H9 (cell line): Measurements from ENCODE around the gene CADPS2. TPM values are rescaled to one million over a fixed set of nuclear protein-coding genes. Genes with fewer than 3 reads are reported as not detected.

ENCODE experiments used
- DNase-seq: peaks from one replicate; pipeline ENCODE4 v3.0.0-alpha.2; 2017
- H2AFZ ChIP-seq: one replicate; pipeline ENCODE4 v1.6.1; 2013; ENCODE audit warnings: mild to moderate bottlenecking, low read length, control low read depth, moderate library complexity
- H2AK5ac ChIP-seq: 2 replicates; pipeline ENCODE4 v1.6.1; 2013; ENCODE audit warnings: low read length, control low read depth, mixed read lengths; ENCODE audit not compliant: insufficient read length
- H2BK120ac ChIP-seq: one replicate; pipeline ENCODE4 v1.6.1; 2013; ENCODE audit warnings: low read depth, mild to moderate bottlenecking, low read length, control low read depth, inconsistent platforms; ENCODE audit not compliant: poor library complexity, severe bottlenecking
- H2BK12ac ChIP-seq: 2 replicates; pipeline ENCODE4 v1.6.1; 2013; ENCODE audit warnings: low read length, control low read depth, mixed read lengths, low read depth; ENCODE audit not compliant: insufficient read length
- H2BK15ac ChIP-seq: 2 replicates; pipeline ENCODE4 v1.6.1; 2013; ENCODE audit warnings: low read depth, low read length, control low read depth
- H2BK20ac ChIP-seq: one replicate; pipeline ENCODE4 v1.6.1; 2013; ENCODE audit warnings: low read depth, mild to moderate bottlenecking, low read length, control low read depth, inconsistent platforms; ENCODE audit not compliant: poor library complexity, severe bottlenecking
- H2BK5ac ChIP-seq: 2 replicates; pipeline ENCODE4 v1.6.1; 2013; ENCODE audit warnings: low read length, control low read depth, mixed read lengths; ENCODE audit not compliant: insufficient read length
- H3K14ac ChIP-seq: 2 replicates; pipeline ENCODE4 v1.6.1; 2013; ENCODE audit warnings: low read length, control low read depth; ENCODE audit not compliant: insufficient read depth
- H3K18ac ChIP-seq: 2 replicates; pipeline ENCODE4 v1.6.1; 2013; ENCODE audit warnings: low read depth, mild to moderate bottlenecking, mixed read lengths, low read length, control low read depth; ENCODE audit not compliant: insufficient read length
- H3K23ac ChIP-seq: 2 replicates; pipeline ENCODE4 v1.6.1; 2013; ENCODE audit warnings: low read length, control low read depth, mixed read lengths, low read depth; ENCODE audit not compliant: insufficient read length
- H3K23me2 ChIP-seq: 2 replicates; pipeline ENCODE4 v1.6.1; 2013; ENCODE audit warnings: low read depth, mild to moderate bottlenecking, mixed read lengths, low read length, control low read depth; ENCODE audit not compliant: insufficient read length, poor library complexity, severe bottlenecking
- H3K27ac ChIP-seq: 2 replicates; pipeline ENCODE4 v1.5.1; 2013; ENCODE audit warnings: low read length, control low read depth, mixed read lengths, low read depth; ENCODE audit not compliant: insufficient read length
- H3K27me3 ChIP-seq: 2 replicates; pipeline ENCODE4 v1.6.1; 2013; ENCODE audit warnings: low read length, control low read depth, inconsistent platforms; ENCODE audit not compliant: insufficient read depth
- H3K4ac ChIP-seq: 2 replicates; pipeline ENCODE4 v1.6.1; 2013; ENCODE audit warnings: low read depth, mild to moderate bottlenecking, control low read depth, inconsistent platforms, low read length, moderate library complexity
- H3K4me1 ChIP-seq: 2 replicates; pipeline ENCODE4 v1.6.1; 2013; ENCODE audit warnings: low read length, control low read depth, inconsistent platforms; ENCODE audit not compliant: insufficient read depth
- H3K4me2 ChIP-seq: 2 replicates; pipeline ENCODE4 v1.6.1; 2013; ENCODE audit warnings: low read length, control low read depth, mixed read lengths; ENCODE audit not compliant: insufficient read length, insufficient read depth
- H3K56ac ChIP-seq: 2 replicates; pipeline ENCODE4 v1.6.1; 2013; ENCODE audit warnings: low read depth, mild to moderate bottlenecking, mixed read lengths, low read length, control low read depth; ENCODE audit not compliant: insufficient read length
- H3K79me1 ChIP-seq: 2 replicates; pipeline ENCODE4 v1.6.1; 2013; ENCODE audit warnings: low read depth, mild to moderate bottlenecking, moderate library complexity, low read length, control low read depth, inconsistent platforms; ENCODE audit not compliant: insufficient read depth, poor library complexity, severe bottlenecking
- H3K79me2 ChIP-seq: 2 replicates; pipeline ENCODE4 v1.6.1; 2013; ENCODE audit warnings: low read length, control low read depth, inconsistent platforms; ENCODE audit not compliant: insufficient read depth
- H3K9ac ChIP-seq: 2 replicates; pipeline ENCODE4 v1.6.1; 2013; ENCODE audit warnings: low read length, control low read depth, mixed read lengths; ENCODE audit not compliant: insufficient read length; ENCODE audit errors: extremely low read depth
- H3K9me3 ChIP-seq: one replicate; pipeline ENCODE4 v1.6.1; 2013; ENCODE audit warnings: low read depth, low read length, inconsistent platforms; ENCODE audit not compliant: control insufficient read depth
- H3T11ph ChIP-seq: one replicate; pipeline ENCODE4 v1.6.1; 2013; ENCODE audit warnings: mild to moderate bottlenecking, low read length, control low read depth, inconsistent platforms
- H4K20me1 ChIP-seq: one replicate; pipeline ENCODE4 v1.6.1; 2013; ENCODE audit not compliant: control insufficient read depth, insufficient read length, insufficient read depth
- H4K5ac ChIP-seq: 2 replicates; pipeline ENCODE4 v1.6.1; 2013; ENCODE audit warnings: low read depth, mild to moderate bottlenecking, mixed read lengths, low read length, control low read depth; ENCODE audit not compliant: insufficient read length
- H4K8ac ChIP-seq: replicated peaks from 2 replicates; pipeline ENCODE4 v1.6.1; 2013; ENCODE audit warnings: low read length, control low read depth, mixed read lengths, low read depth; ENCODE audit not compliant: insufficient read length
- H4K91ac ChIP-seq: 2 replicates; pipeline ENCODE4 v1.6.1; 2013; ENCODE audit warnings: low read depth, mild to moderate bottlenecking, moderate library complexity, mixed read lengths, low read length, control low read depth; ENCODE audit not compliant: insufficient read length
- H3K27ac Mint-ChIP-seq, 3 experiments: 2 replicates in 2 of 3; 3 replicates in 1 of 3; pipeline ENCODE4 v1.8.0; 2020 to 2021; ENCODE audit warnings: mixed read lengths in 3 of 3, mild to moderate bottlenecking in 1 of 3, moderate library complexity in 1 of 3
- H3K27me3 Mint-ChIP-seq: 2 replicates; pipeline ENCODE4 v1.8.0; 2021; ENCODE audit warnings: low read depth, mild to moderate bottlenecking, moderate library complexity, mixed read lengths
- H3K36me3 Mint-ChIP-seq, 3 experiments: 2 replicates in 2 of 3; 3 replicates in 1 of 3; pipeline ENCODE4 v1.8.0; 2020 to 2021; ENCODE audit warnings: low read depth in 3 of 3, mixed read lengths in 3 of 3; ENCODE audit not compliant: insufficient read depth in 1 of 3
- H3K4me1 Mint-ChIP-seq, 2 experiments: 2 replicates each; pipeline ENCODE4 v1.8.0; 2020; ENCODE audit warnings: mixed read lengths in 2 of 2
- H3K4me3 Mint-ChIP-seq, 2 experiments: 2 replicates in 1 of 2; 3 replicates in 1 of 2; pipeline ENCODE4 v1.8.0; 2020 to 2021; ENCODE audit warnings: mild to moderate bottlenecking in 2 of 2, mixed read lengths in 2 of 2, moderate library complexity in 1 of 2
- H3K9me3 Mint-ChIP-seq, 2 experiments: 2 replicates in 1 of 2; 3 replicates in 1 of 2; pipeline ENCODE4 v1.8.0; 2020; ENCODE audit warnings: mild to moderate bottlenecking in 2 of 2, mixed read lengths in 2 of 2, moderate library complexity in 1 of 2
- CTCF ChIP-seq: fragments of 200-600 bp; sonication (generic); conservative IDR thresholded peaks from 3 replicates; pipeline ENCODE4 v1.8.0; 2021; ENCODE audit warnings: antibody characterized with exemption, mild to moderate bottlenecking
- WGBS: extraction: QIAGEN DNeasy Blood & Tissue Kit; methylation state at CpG from one replicate; pipeline ENCODE4 v1.1.7; 2013; ENCODE audit warnings: missing lambda C conversion rate, low lambda C conversion rate, mixed read lengths; ENCODE audit not compliant: insufficient read length; ENCODE audit errors: extremely low coverage; 5-methylcytosine and 5-hydroxymethylcytosine counted together
- total RNA-seq: library from RNA; stranded (reverse); gene quantifications from 2 replicates; pipeline ENCODE4 v1.2.1, GENCODE V29; 2021

Gene CADPS2
- total RNA-seq, 1 experiment from 2014 or later: 7.1 TPM

DNA sequence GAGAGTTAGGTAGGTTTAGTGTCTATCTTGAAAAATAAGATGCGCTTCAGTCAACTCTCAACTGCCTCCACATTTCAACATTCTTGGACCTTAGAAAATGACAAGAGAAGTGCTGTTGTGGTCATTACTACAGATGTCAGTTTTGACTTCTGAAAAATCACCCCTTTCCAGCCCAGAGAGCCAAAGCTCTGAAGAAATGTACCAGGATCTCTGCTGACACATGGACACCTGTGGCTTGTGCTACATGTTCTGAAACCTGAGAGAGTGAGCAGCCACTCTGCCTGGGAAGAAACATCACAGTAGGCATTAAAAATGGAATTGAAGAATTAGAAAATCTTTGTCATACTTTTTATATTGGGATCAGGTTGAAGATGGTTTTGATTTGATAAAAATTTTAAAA is 545.8 kb downstream of the CADPS2 start:
- no peak overlapping the region for H3K27ac ChIP-seq
- H3K27me3 ChIP-seq: no peaks in the 10 kb centered on the region
- H3K36me3 Mint-ChIP-seq: no peaks in the 10 kb centered on the region
- no peaks in the 10 kb centered on the region for H3K79me1 ChIP-seq
- DNase-seq: no peak
- no CpG with 5 or more reads among the region's 1 CpG for WGBS
- H3K27ac Mint-ChIP-seq: no peak overlapping the region
- H2AK5ac ChIP-seq: no peak overlapping the region
- no peak overlapping the region for H3K14ac ChIP-seq
- no peak overlapping the region for H3K18ac ChIP-seq
- no peak overlapping the region for H4K91ac ChIP-seq
- H3K4ac ChIP-seq: no peak overlapping the region
- H4K20me1 ChIP-seq: no peaks in the 10 kb centered on the region
- H3K27me3 Mint-ChIP-seq: no peaks in the 10 kb centered on the region
- TF ChIP-seq CTCF: no peak
- H2BK20ac ChIP-seq: no peak overlapping the region
- H3K4me3 Mint-ChIP-seq: no peak overlapping the region
- H3T11ph ChIP-seq: no peak overlapping the region
- no peak overlapping the region for H3K23ac ChIP-seq
- H3K4me1 Mint-ChIP-seq: peaks cover 49% of the 10 kb centered on the region in 2 experiments
- no peaks in the 10 kb centered on the region for H3K9me3 Mint-ChIP-seq
- no peaks in the 10 kb centered on the region for H3K9me3 ChIP-seq
- no peak overlapping the region for H2BK15ac ChIP-seq
- peaks cover 5% of the 10 kb centered on the region for H3K4me1 ChIP-seq
- H3K9ac ChIP-seq: no peak overlapping the region
- H4K5ac ChIP-seq: no peak overlapping the region
- H2AFZ ChIP-seq: no peak overlapping the region
- H3K23me2 ChIP-seq: peaks cover 2% of the 10 kb centered on the region
- no peaks in the 10 kb centered on the region for H3K79me2 ChIP-seq
- H2BK120ac ChIP-seq: no peak overlapping the region
- H3K4me2 ChIP-seq: no peak overlapping the region
- H2BK12ac ChIP-seq: no peak overlapping the region
- no peak overlapping the region for H4K8ac ChIP-seq
- H3K56ac ChIP-seq: no peak overlapping the region
- H2BK5ac ChIP-seq: no peak overlapping the region
